Measurements from ENCODE around the gene VMAC.

The VMAC gene

DNA sequence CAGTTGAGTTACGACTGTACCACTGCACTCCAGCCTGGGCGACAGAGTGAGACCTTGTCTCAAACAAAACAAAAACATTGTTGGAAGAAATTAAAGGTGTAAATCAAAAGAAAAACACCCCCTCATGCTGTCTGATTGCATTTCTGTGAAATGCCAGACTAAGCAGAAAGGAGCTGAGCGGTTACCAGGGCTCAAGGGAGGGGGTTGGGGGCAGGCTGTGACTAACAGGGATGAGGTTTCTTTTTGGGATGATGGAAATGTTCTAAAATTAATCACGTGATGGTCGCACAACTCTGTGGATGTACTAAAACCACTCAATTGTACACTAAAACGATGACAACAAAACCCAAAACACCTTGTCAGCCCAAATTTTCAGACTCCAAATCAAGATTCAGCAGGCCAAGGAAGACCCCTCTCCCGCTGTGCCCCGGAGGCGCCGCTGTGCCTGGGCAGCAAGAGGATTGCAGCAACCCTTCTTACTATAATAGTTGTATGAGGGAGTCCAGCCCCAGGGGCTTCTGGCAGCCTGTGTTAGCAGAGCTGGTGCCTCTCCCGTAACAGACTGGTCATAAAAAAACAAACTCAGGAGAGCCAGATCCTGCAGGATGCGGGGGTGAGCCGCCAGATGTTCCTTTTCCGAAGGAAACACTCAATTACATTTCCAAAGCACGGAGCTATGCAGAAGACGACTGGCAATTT is 30.3 kb downstream of the VMAC start:
- TF ChIP-seq GATA1 (IDR thresholded peaks at IDR 0.05; ENCODE audit: low read depth, low read length) (no peak), POLR2A (IDR thresholded peaks at IDR 0.05; ENCODE audit: low read length) (no peak)
- DNase-seq = no peak

DNA sequence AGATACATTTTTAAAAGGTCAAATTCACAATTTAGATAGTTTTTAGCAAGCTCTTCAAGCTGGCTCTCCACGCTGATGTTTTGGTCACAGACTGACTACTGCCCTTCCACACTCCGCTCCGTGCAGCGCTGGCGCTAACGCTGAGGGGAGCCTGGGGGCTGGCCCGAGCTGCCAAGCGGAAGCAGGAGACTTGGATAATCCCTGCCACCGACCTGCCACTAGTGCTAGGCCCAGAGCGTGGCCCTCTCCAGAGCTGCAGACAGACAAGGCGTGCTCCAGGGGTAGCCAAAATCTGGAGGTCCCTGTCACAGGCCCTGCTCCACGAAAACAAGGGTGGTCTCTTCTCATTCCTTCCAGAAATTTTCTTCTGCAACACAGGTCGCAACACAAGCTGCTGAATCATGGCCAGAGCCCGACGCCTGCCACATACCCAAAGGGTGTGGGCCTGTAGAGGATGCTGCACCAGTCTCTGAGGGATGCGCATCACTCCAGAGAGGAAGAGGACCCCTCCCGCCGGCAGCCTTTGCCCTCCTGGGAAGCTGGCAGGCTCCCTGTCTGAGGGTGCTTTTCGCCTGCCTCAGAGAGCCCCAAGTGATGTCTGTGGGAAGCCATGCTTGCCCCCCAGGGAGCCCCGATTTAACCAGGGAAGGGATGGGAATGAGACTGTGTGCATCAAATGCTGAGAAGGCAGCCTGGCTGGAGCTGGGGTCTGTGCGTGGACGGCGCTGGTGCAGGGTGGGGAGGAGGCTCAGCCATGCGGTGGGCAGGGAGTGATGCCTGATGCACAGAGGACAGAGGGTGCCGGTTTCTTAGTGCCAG is 31.0 kb downstream of the VMAC start:
- DNase-seq = no peak
- TF ChIP-seq POLR2A (IDR thresholded peaks at IDR 0.05; ENCODE audit: low read length) (no peak), GATA1 (IDR thresholded peaks at IDR 0.05; ENCODE audit: low read depth, low read length) (no peak)

DNA sequence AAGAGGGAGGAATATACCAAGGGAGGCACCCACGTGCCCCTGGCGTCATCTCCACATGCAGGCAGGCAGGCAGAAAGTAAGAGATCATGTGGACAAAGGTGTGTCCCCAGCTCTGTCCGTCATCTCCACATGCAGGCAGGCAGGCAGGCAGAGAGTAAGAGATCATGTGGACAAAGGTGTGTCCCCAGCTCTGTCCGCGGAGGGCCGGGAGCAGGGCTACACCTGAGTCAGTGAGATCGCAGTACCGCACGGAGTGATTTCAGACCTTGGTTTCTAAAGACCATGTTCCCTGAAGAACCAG is 31.6 kb downstream of the VMAC start:
- DNase-seq = no peak
- no peak for TF ChIP-seq POLR2A (IDR thresholded peaks at IDR 0.05; ENCODE audit: low read length)
- no peak for TF ChIP-seq GATA1 (IDR thresholded peaks at IDR 0.05; ENCODE audit: low read depth, low read length)

DNA sequence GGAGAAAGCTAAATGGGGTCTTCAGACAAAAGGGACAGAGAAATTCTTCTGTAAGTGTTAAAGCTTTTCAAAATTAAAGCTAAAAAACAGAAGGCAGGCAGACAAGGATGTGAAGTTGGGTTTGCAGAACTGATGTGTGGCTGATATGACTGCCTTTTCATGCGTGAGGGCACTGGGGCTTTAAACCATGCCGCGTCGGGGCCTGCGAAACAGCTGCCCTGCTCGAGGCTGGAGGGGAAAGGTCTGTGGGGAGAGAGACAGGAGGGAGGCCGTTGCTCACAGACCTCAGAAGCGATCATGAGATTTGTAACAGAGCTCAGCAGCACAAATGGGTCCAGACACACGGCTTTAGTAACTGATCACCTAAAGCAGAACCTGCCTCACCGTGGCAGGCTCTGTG is 32.9 kb downstream of the VMAC start:
- TF ChIP-seq POLR2A (IDR thresholded peaks at IDR 0.05; ENCODE audit: low read length) (no peak), GATA1 (IDR thresholded peaks at IDR 0.05; ENCODE audit: low read depth, low read length) (no peak)
- no peak for DNase-seq

DNA sequence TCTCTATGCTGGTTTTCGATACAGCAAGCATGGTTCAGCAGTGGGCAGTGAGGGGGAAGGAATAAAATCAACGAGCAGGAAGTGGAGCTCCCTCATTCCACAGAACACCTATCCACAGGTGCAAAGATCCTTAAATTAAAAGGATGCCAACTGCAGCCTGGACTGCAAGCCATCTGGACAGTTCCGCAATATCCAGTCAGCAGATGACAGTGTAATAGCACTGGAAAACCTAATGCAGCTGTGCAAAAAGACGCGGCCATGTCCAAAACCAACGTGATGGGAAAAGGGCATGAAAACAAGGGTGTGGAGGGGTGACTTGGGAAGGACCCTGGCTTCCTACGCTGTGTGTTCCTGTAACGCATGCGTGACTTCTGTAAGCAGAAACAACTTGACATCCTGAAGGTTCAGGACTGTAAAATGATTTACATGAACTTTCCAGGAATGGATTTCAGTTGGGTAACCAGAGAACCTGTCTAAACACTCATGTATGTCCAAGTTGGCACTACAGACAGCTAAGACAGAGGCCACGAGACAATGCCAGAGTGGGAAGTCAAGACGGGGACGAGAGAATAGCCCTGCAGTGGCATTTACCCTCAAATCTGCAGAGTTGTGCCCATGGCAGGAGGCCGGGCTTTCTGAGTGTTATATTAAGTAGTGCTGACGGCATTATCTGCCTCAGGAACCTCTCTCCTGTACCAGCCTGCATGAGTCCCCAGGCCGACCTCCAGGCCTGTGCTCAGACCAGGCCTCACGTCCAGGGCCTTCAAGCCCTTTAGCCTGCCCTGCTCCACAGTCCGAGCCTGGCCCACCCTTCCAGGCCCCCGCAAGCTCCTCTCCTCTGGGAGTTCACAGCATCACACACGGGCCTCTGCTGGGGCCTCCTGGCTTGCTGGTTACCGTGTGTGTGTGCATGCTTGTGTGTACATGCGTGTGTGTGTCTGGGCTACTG is 35.9 kb downstream of the VMAC start:
- DNase-seq = no peak
- TF ChIP-seq POLR2A (IDR thresholded peaks at IDR 0.05; ENCODE audit: low read length) = no peak
- no peak for TF ChIP-seq GATA1 (IDR thresholded peaks at IDR 0.05; ENCODE audit: low read depth, low read length)

DNA sequence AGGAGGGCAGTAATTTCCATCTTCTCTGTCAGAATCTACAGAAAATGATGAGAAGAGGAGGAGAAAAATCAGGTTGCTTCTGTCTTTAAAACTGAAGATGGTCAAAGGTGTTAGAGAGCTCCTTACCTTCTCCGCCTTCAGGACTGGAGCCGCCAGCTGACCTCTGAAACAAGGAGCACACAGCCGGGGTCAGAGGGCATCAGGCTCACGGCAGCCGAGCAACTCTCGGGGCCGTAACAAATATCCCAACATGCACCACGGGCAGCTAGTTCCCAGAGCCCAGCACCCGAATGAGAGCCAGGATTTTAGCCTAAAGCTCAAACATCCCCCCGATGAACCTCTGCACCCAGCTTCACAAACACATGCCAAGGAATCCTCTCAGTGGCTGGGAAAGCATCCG is 37.0 kb downstream of the VMAC start:
- no peak for TF ChIP-seq POLR2A (IDR thresholded peaks at IDR 0.05; ENCODE audit: low read length)
- no peak for TF ChIP-seq GATA1 (IDR thresholded peaks at IDR 0.05; ENCODE audit: low read depth, low read length)
- DNase-seq = no peak

DNA sequence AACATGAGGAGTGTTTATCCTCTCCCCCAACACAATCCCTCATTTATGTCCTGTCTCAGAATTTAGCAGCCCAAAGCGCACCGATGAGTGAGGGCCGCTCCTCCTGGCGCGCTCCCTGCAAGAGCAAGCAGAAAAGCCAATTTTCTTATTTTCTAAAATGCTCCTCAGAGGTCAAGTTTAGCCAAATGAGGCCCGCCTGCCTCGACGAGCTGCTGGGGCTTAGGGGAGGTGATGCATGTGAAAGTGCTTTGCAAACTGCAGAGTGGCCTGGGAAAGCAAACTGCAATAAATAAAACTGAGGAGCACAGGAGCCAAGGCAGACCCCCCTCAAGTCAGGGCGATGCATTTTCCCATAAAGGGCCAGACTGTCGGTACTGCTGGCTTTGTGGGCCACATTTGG is 38.4 kb downstream of the VMAC start:
- DNase-seq = no peak
- TF ChIP-seq GATA1 (IDR thresholded peaks at IDR 0.05; ENCODE audit: low read depth, low read length) = no peak
- no peak for TF ChIP-seq POLR2A (IDR thresholded peaks at IDR 0.05; ENCODE audit: low read length)

DNA sequence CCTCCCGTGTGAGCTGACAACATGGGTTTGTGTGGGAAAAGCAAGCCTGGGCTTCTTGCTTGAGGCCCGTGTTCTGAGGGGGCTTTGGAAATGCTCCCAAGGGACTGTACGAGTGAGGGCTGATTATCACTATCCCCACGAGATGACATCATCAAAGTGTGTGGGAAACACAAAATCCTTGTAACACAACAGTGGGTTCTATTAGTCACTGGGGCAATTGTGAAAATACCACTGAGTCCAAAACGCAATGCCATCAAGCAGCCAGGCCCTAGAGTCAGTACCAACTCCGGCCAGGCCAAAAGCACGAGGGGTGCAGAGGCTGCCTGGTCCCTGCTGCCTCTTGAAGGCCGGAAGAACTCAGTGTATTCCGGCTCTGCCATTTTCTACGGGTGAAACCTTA is 39.0 kb downstream of the VMAC start:
- no peak for DNase-seq
- TF ChIP-seq GATA1 (IDR thresholded peaks at IDR 0.05; ENCODE audit: low read depth, low read length) (no peak), POLR2A (IDR thresholded peaks at IDR 0.05; ENCODE audit: low read length) (no peak)

DNA sequence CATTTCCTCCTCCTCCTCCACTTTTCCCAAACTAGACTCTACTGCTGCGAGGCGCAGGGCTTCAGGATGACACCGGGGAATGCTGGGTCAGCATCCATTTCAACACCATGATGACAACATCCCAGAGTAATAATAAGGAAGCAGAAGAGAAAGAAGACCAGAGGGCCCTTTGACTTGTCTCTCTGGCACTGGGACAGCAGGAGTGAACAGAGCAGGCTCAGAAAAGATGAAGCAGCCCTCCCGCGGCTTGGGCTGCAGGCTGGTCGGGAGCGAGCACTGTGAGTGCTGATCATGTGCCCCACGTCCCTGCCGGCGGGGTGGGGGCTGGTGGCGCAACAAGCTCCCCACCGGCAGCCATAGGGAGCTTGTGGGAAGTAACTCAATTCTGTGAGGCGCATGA is 42.8 kb downstream of the VMAC start:
- no peak for DNase-seq
- TF ChIP-seq GATA1 (IDR thresholded peaks at IDR 0.05; ENCODE audit: low read depth, low read length) (no peak), POLR2A (IDR thresholded peaks at IDR 0.05; ENCODE audit: low read length) (no peak)

DNA sequence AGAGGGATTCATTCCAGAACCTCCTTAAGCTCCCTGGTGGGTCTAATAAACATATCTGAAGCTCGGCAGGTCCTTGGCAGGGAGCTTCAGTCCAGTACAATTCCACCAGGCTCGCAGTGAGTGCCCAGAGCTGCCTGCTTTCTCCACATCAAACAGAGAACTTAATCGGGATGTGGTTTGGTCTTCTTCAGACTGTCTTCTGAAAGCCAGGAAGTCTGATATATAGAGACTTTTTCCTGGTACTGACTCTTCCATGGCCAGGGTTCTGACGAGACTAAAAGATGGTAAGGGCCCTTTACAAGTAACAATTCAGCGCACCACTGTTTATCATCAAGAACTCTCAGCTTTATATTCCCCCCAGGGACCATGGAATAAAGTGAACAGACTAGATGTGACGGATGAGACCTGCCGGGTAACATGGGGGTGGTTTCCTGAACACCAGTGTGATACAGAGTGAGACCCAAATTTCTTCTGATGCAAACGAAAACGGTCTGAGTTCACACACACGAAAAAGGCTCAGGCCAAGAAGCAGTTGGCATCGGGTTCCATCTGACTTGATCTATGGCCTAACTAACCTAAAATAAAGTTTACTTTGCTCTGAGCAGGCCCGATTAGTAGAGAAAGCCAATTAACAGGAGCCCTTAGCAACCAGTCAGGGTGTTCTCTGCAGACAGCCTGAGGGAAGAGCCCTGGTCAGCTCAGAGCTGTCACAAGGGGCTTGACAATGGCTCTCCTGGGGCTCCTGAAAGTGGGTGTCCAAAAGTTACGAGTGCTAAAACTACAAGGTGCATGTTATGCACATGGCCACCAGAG is 44.3 kb downstream of the VMAC start:
- DNase-seq = no peak

DNA sequence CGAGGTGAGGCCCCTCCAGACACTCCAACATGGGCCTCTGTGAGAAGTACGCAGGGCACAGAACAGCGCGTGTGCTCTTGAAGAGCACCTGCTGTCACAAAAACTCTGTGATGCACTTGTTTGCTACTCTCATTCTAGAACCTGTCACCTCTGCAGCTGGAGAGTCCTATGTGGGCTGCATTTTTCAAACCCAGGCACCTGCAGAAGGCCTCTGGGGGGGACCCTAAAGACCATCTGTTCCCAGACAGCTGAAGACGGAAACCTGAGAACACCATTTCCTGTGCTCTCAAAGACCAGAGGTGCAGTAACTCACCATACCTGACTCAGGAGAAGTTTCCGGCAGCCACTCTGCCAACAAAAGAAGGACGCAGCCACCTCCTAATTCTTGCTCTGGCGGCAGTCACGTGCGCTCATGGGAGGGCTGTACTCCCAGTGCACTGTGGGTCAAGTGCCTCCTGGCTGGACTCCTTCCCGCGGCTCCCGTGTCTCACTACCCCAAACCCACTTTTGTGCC is 45.2 kb downstream of the VMAC start:
- DNase-seq = no peak
- TF ChIP-seq POLR2A (IDR thresholded peaks at IDR 0.05; ENCODE audit: low read length) (no peak), GATA1 (IDR thresholded peaks at IDR 0.05; ENCODE audit: low read depth, low read length) (no peak)

More for the DNA sequence above, 44.3 kb downstream of the VMAC start:
- TF ChIP-seq POLR2A (IDR thresholded peaks at IDR 0.05; ENCODE audit: low read length) (no peak), GATA1 (IDR thresholded peaks at IDR 0.05; ENCODE audit: low read depth, low read length) (no peak)

DNA sequence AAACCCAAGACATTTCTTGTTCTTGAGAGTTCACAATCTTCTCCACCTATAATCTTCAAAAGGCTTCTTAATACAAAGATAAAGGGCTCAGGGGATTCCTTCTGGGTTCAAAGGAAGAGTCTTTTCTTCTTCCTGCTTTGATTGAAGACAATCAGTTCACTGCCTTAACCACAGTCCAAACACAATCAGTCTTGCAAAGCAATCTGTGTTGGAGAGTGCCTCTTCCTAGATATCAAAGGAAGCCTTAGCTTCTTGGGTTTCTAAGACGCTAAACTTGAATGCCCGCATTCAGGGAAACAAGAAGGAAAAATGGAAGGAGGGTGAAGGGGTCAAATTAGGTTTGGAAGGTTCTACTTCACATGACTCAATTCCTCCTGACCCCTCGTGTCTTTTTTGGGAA is 46.1 kb downstream of the VMAC start:
- no peak for TF ChIP-seq POLR2A (IDR thresholded peaks at IDR 0.05; ENCODE audit: low read length)
- TF ChIP-seq GATA1 (IDR thresholded peaks at IDR 0.05; ENCODE audit: low read depth, low read length) = no peak

DNA sequence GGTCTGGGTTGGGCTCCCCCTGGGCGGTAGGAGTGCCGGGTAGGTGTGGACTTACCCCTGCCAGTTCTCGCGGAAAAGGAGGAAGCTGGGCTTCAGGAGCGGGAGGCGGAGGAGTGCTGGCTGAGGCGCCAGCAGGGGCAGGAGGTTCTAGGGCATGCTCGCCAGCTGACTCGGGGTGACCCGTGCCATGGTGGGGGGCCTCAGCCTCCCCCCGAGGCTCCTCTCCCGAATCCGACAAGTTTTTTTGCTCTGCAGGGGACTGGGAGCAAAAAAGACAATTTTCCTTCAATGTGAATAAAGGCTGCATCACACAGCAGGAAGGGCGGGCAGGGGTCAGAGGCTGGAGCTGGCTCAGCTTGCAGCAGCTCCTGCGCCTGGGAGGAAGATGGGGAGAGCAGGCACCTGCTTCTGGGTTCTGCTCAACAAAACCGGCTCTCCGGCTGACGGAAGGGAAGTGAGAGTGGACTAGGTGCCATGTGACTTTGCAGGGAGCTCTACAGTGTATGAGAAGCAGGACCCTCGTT is 46.7 kb downstream of the VMAC start:
- DNase-seq = no peak
- TF ChIP-seq POLR2A (IDR thresholded peaks at IDR 0.05; ENCODE audit: low read length) (no peak), GATA1 (IDR thresholded peaks at IDR 0.05; ENCODE audit: low read depth, low read length) (no peak)

More for the DNA sequence above, 46.1 kb downstream of the VMAC start:
- DNase-seq = no peak

Measured in erythroblast (primary cell).